Posterior vena cava (tissue), 2 donors: ENCODE measurements around the gene HSPE1. TPM values are rescaled to one million over a fixed set of nuclear protein-coding genes. Genes with fewer than 3 reads are reported as not detected.
"Not testable (repeated sequence)": the region's sequence is repeated elsewhere in the genome, so short reads cannot be mapped to it uniquely, and the experiment has no call there.

Experiments
- DNase-seq: peaks from one replicate; pipeline ENCODE4 v3.0.0-alpha.2; 2020; ENCODE audit warnings: low spot score
- intact Hi-C, 2 donors: fragments of 100-400 bp; cut with DNase I; formaldehyde crosslinking; loops; one replicate each; pipeline versions ENCODE4 v1.14.1 to v1.14.2; 2022 to 2023
- total RNA-seq, 2 donors: library from RNA; stranded (reverse); fragmentation: NEBNext Ultra II Directional; extraction: Animal tissue kit (Norgen Biotek cat#: 25700); gene quantifications; one replicate each; pipeline ENCODE4 v1.2.1, GENCODE V29; 2021
- donor health status: DM: yes; HTN: yes; CAD: no.
- donor health status: DM: yes; HTN: yes; CAD: no.

Gene HSPE1
- total RNA-seq, 2 donors from 2014 or later, result 54.5 to 60.5 TPM

- intact Hi-C loops, result no loop called here
- no peak for DNase-seq
Measured at GRCh38 chr2:197543206-197543605, 43.0 kb downstream of the HSPE1 start.

DNA sequence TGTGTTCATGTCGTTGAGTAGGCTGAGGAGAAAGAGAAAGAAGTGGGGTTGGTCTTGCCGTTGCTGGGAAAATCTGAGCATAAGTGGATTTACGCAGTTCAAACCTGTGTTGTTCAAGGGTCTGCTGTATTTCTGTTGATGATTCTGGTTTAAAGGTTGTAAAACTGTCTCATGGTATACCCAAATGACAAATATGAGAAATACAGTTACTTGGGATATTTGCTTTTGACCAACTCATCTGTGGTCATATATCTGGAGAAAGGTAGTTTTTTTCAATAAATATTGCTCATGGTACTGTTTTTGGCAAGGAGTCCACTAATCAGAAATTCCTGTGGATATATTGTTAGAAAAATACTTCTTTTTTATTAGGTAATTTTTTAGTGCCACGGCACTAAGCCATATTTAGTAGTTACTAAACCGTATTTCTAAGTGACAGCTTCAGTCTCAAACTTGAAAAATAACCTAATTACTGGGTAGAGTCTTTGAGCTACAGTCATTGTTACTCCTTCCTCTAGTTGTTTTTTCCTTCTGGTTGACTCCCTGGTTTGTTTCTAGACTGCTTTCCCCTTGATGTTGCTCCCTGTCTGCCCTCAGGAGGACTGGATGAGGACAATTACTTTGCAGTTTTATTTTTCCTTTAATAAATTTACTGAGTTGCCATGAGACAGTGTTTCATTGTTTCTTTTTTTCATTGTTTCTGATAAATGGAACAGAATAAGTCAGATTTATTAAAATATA, 47.2 kb downstream of the HSPE1 start:
- no peak for DNase-seq
- intact Hi-C loops, result no loop called here

DNA sequence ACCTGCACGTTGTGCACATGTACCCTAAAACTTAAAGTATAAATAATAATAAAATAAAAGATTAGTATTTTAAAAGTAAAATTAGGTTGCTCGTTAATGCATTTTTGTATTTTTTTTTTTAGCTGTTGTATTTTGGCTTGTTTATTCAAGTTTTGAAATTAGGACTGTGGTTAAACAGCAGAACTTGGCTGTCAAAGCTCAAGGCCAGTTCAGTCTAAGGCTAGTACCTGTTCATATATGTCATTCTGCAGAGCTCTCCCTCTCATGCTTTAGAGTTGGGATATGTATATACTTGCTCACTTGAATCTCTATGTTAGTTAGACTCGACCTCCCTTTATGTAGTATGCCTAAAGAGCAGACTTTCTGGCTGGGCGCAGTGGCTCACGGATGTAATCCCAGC, 48.4 kb downstream of the HSPE1 start:
- intact Hi-C loops, result no loop called here
- no peak for DNase-seq

- intact Hi-C loops, DNase-seq: not testable (repeated sequence)
Measured at GRCh38 chr2:197551260-197551659, 51.1 kb downstream of the HSPE1 start.

Other genes with a start within 250 kb of the HSPE1 start
- 10 to 100 TPM; 21.2 to 24.5 TPM for gene ANKRD44, start 189.6 kb upstream of the HSPE1 start, total RNA-seq
- gene SF3B1, start 65.4 kb upstream of the HSPE1 start, total RNA-seq, result 100 to 1,000 TPM; 190 to 201 TPM
- gene COQ10B, start 46.8 kb upstream of the HSPE1 start, total RNA-seq, result 10 to 100 TPM; 29.5 to 42.9 TPM
- 100 to 1,000 TPM; 106 to 131 TPM for gene HSPD1, start 539 bp upstream of the HSPE1 start, total RNA-seq
- gene MOB4, start 15.7 kb downstream of the HSPE1 start, total RNA-seq, result 10 to 100 TPM; 35.1 to 55.4 TPM
- gene RFTN2, start 175.2 kb downstream of the HSPE1 start, total RNA-seq, result 10 to 100 TPM in 1 of 2 donors, 1 to 10 TPM in 1; 5.4 to 11.4 TPM
- 1 to 10 TPM; 3.4 to 3.5 TPM for gene MARS2, start 205.0 kb downstream of the HSPE1 start, total RNA-seq